GM23248 (cell line): ENCODE measurements around the gene ALG14. TPM values are rescaled to one million over a fixed set of nuclear protein-coding genes. Genes with fewer than 3 reads are reported as not detected.

Experiments used
- DNase-seq: peaks from one replicate; pipeline ENCODE4 v3.0.0-alpha.2; 2015
- H2AFZ ChIP-seq: fragments of 200-600 bp; sonication (generic); 2 replicates; pipeline ENCODE4 v1.6.1; 2016; ENCODE audit warnings: antibody characterized with exemption
- H3F3A ChIP-seq: fragments of 200-600 bp; sonication (generic); 2 replicates; pipeline ENCODE4 v1.6.1; 2016; ENCODE audit warnings: mild to moderate bottlenecking, antibody characterized with exemption, mixed run types; ENCODE audit not compliant: insufficient read depth
- H3K27ac ChIP-seq: fragments of 200-600 bp; sonication (generic); 2 replicates; pipeline ENCODE4 v1.5.1; 2016; ENCODE audit warnings: mild to moderate bottlenecking
- H3K27me3 ChIP-seq: fragments of 200-600 bp; sonication (generic); replicated peaks from 2 replicates; pipeline ENCODE4 v1.6.1; 2016; ENCODE audit warnings: mild to moderate bottlenecking; ENCODE audit not compliant: insufficient read depth
- H3K36me3 ChIP-seq: fragments of 200-600 bp; sonication (generic); 2 replicates; pipeline ENCODE4 v1.6.1; 2016; ENCODE audit warnings: low read depth, mild to moderate bottlenecking
- H3K4me1 ChIP-seq: fragments of 200-600 bp; sonication (generic); 2 replicates; pipeline ENCODE4 v1.6.1; 2016; ENCODE audit warnings: mild to moderate bottlenecking; ENCODE audit not compliant: insufficient read depth
- H3K4me2 ChIP-seq: fragments of 200-600 bp; sonication (generic); one replicate; pipeline ENCODE4 v1.6.1; 2016; ENCODE audit warnings: mild to moderate bottlenecking; ENCODE audit not compliant: unreplicated experiment
- H3K4me3 ChIP-seq: fragments of 200-600 bp; sonication (generic); 2 replicates; pipeline ENCODE4 v1.5.1; 2016; ENCODE audit warnings: mild to moderate bottlenecking
- H3K79me2 ChIP-seq: fragments of 200-600 bp; sonication (generic); 2 replicates; pipeline ENCODE4 v1.6.1; 2016; ENCODE audit warnings: mild to moderate bottlenecking; ENCODE audit not compliant: insufficient read depth
- H3K9ac ChIP-seq: fragments of 200-600 bp; sonication (generic); 2 replicates; pipeline ENCODE4 v1.6.1; 2016; ENCODE audit warnings: mild to moderate bottlenecking
- H3K9me2 ChIP-seq: fragments of 200-600 bp; sonication (generic); 2 replicates; pipeline ENCODE4 v1.6.1; 2016; ENCODE audit warnings: mixed run types, mild to moderate bottlenecking, moderate library complexity; ENCODE audit not compliant: insufficient read depth
- H3K9me3 ChIP-seq: fragments of 200-600 bp; sonication (generic); one replicate; pipeline ENCODE4 v1.6.1; 2017; ENCODE audit warnings: low read depth
- H4K20me1 ChIP-seq: fragments of 200-600 bp; sonication (generic); 2 replicates; pipeline ENCODE4 v1.6.0; 2016; ENCODE audit not compliant: insufficient read depth
- EZH2 ChIP-seq: fragments of 200-600 bp; sonication (generic); IDR thresholded peaks from 2 replicates; pipeline ENCODE4 v1.6.1; 2018; ENCODE audit warnings: antibody characterized with exemption, mild to moderate bottlenecking; ENCODE audit not compliant: insufficient read depth, poor library complexity, severe bottlenecking
- EZH2phosphoT487 ChIP-seq: fragments of 200-600 bp; sonication (generic); IDR thresholded peaks from 2 replicates; pipeline ENCODE4 v1.6.1; 2018; ENCODE audit warnings: antibody characterized with exemption, moderate library complexity, mild to moderate bottlenecking, low read depth; ENCODE audit not compliant: insufficient read depth
- WGBS, 2 experiments: methylation state at CpG; one replicate each; pipeline ENCODE4 v1.1.6; 2015 to 2017; ENCODE audit warnings: low lambda C conversion rate in 2 of 2, low coverage in 1 of 2; ENCODE audit errors: missing lambda C conversion rate in 2 of 2; 5-methylcytosine and 5-hydroxymethylcytosine counted together
- in situ Hi-C: fragments of 300-500 bp; cut with MboI; formaldehyde crosslinking; loops from 2 replicates; pipeline ENCODE4 v1.15.0; 2020
- polyA plus RNA-seq: library from polyadenylated mRNA; unstranded; fragments of >200 nt; fragmentation: Nextera tagmentation; extraction: Ambion mirVana; gene quantifications from 2 replicates; pipeline ENCODE4 v1.2.1, GENCODE V29; 2016
- total RNA-seq: library from RNA; depleted of rRNA; stranded (reverse); fragments of >200 nt; shearing (Covaris generic); gene quantifications from 2 replicates; pipeline ENCODE4 v1.2.3, GENCODE V29; 2014

ALG14 gene
- total and polyA plus RNA-seq, 2 experiments from 2014 or later = 13.0 to 13.5 TPM

- Histone ChIP-seq H3K9me3 (no peaks in the 10 kb centered on the region), H3K27me3 (no peaks in the 10 kb centered on the region), H3F3A (peaks cover 34% of the 10 kb centered on the region), H3K4me1 (peaks cover 45% of the 10 kb centered on the region), H3K79me2 (no peaks in the 10 kb centered on the region), H3K9me2 (no peaks in the 10 kb centered on the region), H3K9ac (no peak overlapping the region), H3K4me2 (peak overlapping the region; percentile 70), H3K27ac (peak overlapping the region; percentile 48), H3K4me3 (peak overlapping the region; percentile 25), H4K20me1 (no peaks in the 10 kb centered on the region), H3K36me3 (no peaks in the 10 kb centered on the region), H2AFZ (no peak overlapping the region)
- peak; percentile 81 for DNase-seq
- TF ChIP-seq EZH2 (no peak), EZH2phosphoT487 (0 out of 2 replicates have a peak, but pooled peaks have one; percentile 36)
- in situ Hi-C loops = no loop called here
- WGBS, 2 experiments = 3 to 5% methylated on average over 6 of the region's 6 CpGs
These were observed 101.2 kb downstream of the ALG14 start for GRCh38 chr1:94971491-94971924.

DNA sequence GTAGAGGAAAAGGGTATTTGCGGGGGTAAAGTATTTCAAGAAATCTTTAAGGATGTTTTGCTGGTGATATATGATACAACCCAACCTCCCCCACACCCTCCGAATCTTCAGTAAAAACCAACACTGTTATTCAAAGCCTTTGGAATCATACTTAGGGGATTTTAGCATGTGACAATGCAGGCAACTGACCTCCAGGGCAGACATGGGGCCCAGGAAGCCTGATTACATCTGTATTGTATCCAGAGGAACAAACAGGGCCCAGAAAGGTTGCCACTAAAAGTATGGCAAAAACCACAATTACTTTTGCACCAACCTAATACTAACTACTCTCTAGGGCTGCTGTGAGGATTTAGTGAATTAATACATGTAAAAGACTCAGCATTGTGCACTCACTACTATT is 102.0 kb downstream of the ALG14 start:
- DNase-seq = peak; percentile 14
- WGBS, 2 experiments = 62 to 70% methylated on average over 2 of the region's 2 CpGs
- no peak overlapping the region for H3K9ac ChIP-seq
- no peaks in the 10 kb centered on the region for H3K9me2 ChIP-seq
- H3K27ac ChIP-seq = peak overlapping the region; percentile 48
- H3F3A ChIP-seq = peaks cover 34% of the 10 kb centered on the region
- H3K4me3 ChIP-seq = peak overlapping the region; percentile 25; the same call in 1 of the 2 replicates
- in situ Hi-C loops = no loop called here
- H3K79me2 ChIP-seq = no peaks in the 10 kb centered on the region
- no peaks in the 10 kb centered on the region for H4K20me1 ChIP-seq
- 0 out of 2 replicates have a peak overlapping the region, but pooled peaks have one; percentile 21 for H2AFZ ChIP-seq
- H3K4me1 ChIP-seq = peaks cover 45% of the 10 kb centered on the region
- TF ChIP-seq EZH2 = no peak
- no peak for TF ChIP-seq EZH2phosphoT487
- H3K4me2 ChIP-seq = peak overlapping the region; percentile 70
- H3K36me3 ChIP-seq = no peaks in the 10 kb centered on the region
- no peaks in the 10 kb centered on the region for H3K27me3 ChIP-seq
- no peaks in the 10 kb centered on the region for H3K9me3 ChIP-seq

GRCh38 chr1:94969137-94969536 is 103.6 kb downstream of the ALG14 start:
- in situ Hi-C loops = no loop called here
- Histone ChIP-seq H3K79me2 (no peaks in the 10 kb centered on the region), H3K4me3 (no peak overlapping the region), H3K27me3 (no peaks in the 10 kb centered on the region), H3F3A (peaks cover 20% of the 10 kb centered on the region), H4K20me1 (no peaks in the 10 kb centered on the region), H3K36me3 (no peaks in the 10 kb centered on the region), H3K9me2 (no peaks in the 10 kb centered on the region), H3K9me3 (no peaks in the 10 kb centered on the region), H3K4me1 (peaks cover 33% of the 10 kb centered on the region), H2AFZ (no peak overlapping the region), H3K9ac (no peak overlapping the region), H3K27ac (no peak overlapping the region), H3K4me2 (no peak overlapping the region)
- DNase-seq = no peak
- WGBS, 2 experiments = 94 to 98% methylated on average over 6 of the region's 6 CpGs
- TF ChIP-seq EZH2 = no peak
- TF ChIP-seq EZH2phosphoT487 = no peak

GRCh38 chr1:94966033-94966432 is 106.7 kb downstream of the ALG14 start:
- no peaks in the 10 kb centered on the region for H4K20me1 ChIP-seq
- H3K27ac ChIP-seq = no peak overlapping the region
- H3K27me3 ChIP-seq = no peaks in the 10 kb centered on the region
- H3F3A ChIP-seq = peaks cover 2% of the 10 kb centered on the region; the same call in 1 of the 2 replicates
- DNase-seq = no peak
- no peak for TF ChIP-seq EZH2phosphoT487
- TF ChIP-seq EZH2 = no peak
- in situ Hi-C loops = no loop called here
- peaks cover 6% of the 10 kb centered on the region for H3K4me1 ChIP-seq
- H3K36me3 ChIP-seq = no peaks in the 10 kb centered on the region
- no peak overlapping the region for H3K4me2 ChIP-seq
- H3K9me2 ChIP-seq = no peaks in the 10 kb centered on the region
- H3K4me3 ChIP-seq = no peak overlapping the region
- no peaks in the 10 kb centered on the region for H3K79me2 ChIP-seq
- WGBS, 2 experiments = 60 to 66% methylated on average over 1 of the region's 1 CpG
- H2AFZ ChIP-seq = no peak overlapping the region
- no peak overlapping the region for H3K9ac ChIP-seq
- H3K9me3 ChIP-seq = no peaks in the 10 kb centered on the region

DNA sequence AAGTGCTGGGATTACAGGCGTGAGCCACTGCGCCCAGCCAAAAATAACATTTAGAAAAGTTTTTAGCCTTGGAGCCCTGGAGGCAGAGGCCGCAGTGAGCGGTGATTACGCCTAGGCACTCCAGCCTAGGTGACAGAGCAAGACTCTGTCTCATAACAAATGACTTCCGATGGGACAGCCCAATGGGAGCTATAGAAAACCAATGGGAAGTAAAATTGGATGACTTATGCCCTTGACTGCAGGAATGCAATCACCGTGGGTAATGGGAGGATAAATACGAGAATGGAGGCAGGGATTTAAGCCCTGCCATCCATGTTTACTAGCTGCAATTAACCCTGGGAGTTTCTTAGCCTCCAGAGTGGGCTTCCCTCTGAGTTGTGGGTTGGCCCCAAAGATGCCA is 108.9 kb downstream of the ALG14 start:
- 86% methylated on average over 8 of the region's 8 CpGs for WGBS, 2 experiments
- Histone ChIP-seq H3K4me1 (no peaks in the 10 kb centered on the region), H3K27ac (no peak overlapping the region), H3K9me3 (no peaks in the 10 kb centered on the region), H3K36me3 (no peaks in the 10 kb centered on the region), H3K9me2 (no peaks in the 10 kb centered on the region), H3K4me3 (no peak overlapping the region), H3K4me2 (no peak overlapping the region), H3F3A (no peaks in the 10 kb centered on the region), H3K79me2 (no peaks in the 10 kb centered on the region), H3K9ac (no peak overlapping the region), H2AFZ (no peak overlapping the region), H4K20me1 (no peaks in the 10 kb centered on the region), H3K27me3 (no peaks in the 10 kb centered on the region)
- in situ Hi-C loops = no loop called here
- DNase-seq = no peak
- TF ChIP-seq EZH2 (no peak), EZH2phosphoT487 (no peak)
